ENCODE data around the gene HNRNPA3.

The HNRNPA3 gene

GRCh38 chr2:177271981-177272666 lies 59.5 kb downstream of the HNRNPA3 start:
- no peak for DNase-seq (ENCODE audit: low read depth)

- DNase-seq (ENCODE audit: low read depth), result no peak
Measured at GRCh38 chr2:177272765-177273164, 60.2 kb downstream of the HNRNPA3 start.

GRCh38 chr2:177273408-177273807 lies 60.8 kb downstream of the HNRNPA3 start:
- DNase-seq (ENCODE audit: low read depth), result peak; percentile 61
